ENCODE measurements around the gene COL20A1.
"Not testable (repeated sequence)": the region's sequence is repeated elsewhere in the genome, so short reads cannot be mapped to it uniquely, and the experiment has no call there.

Gene COL20A1

GRCh38 chr20:63292904-63293303 lies at the start of gene COL20A1:
TSS of gene COL20A1 (plus strand) at chr20:63293186. CDS start at chr20:63295108, 1,922 bp downstream.
- no peak for DNase-seq

GRCh38 chr20:63243604-63244247 lies 49.3 kb upstream of the COL20A1 start:
- no peak for DNase-seq

GRCh38 chr20:63244468-63244867 lies 48.5 kb upstream of the COL20A1 start:
- no peak for DNase-seq

- DNase-seq: no peak
Measured at GRCh38 chr20:63246490-63247288, 46.3 kb upstream of the COL20A1 start.

GRCh38 chr20:63247671-63248228 lies 45.2 kb upstream of the COL20A1 start:
- no peak for DNase-seq

GRCh38 chr20:63248835-63249591 lies 44.0 kb upstream of the COL20A1 start:
- DNase-seq: no peak

GRCh38 chr20:63249891-63250290 lies 43.1 kb upstream of the COL20A1 start:
- DNase-seq: no peak

- not testable (repeated sequence) for DNase-seq
Measured at GRCh38 chr20:63251350-63251749, 41.6 kb upstream of the COL20A1 start.

GRCh38 chr20:63252284-63252711 lies 40.7 kb upstream of the COL20A1 start:
- no peak for DNase-seq

GRCh38 chr20:63253065-63253437 lies 39.9 kb upstream of the COL20A1 start:
- DNase-seq: no peak

GRCh38 chr20:63253438-63254231 lies 39.4 kb upstream of the COL20A1 start:
- DNase-seq: no peak

GRCh38 chr20:63254232-63254605 lies 38.8 kb upstream of the COL20A1 start, which contains the start of gene NKAIN4:
TSS of gene NKAIN4 (minus strand) at chr20:63254463. CDS start at chr20:63254450, 13 bp downstream.
- DNase-seq: no peak

- DNase-seq: no peak
Measured at GRCh38 chr20:63254606-63255384, 38.2 kb upstream of the COL20A1 start.

- DNase-seq: no peak
Measured at GRCh38 chr20:63255931-63256704, 36.9 kb upstream of the COL20A1 start.

GRCh38 chr20:63256954-63257353 lies 36.0 kb upstream of the COL20A1 start:
- no peak for DNase-seq

- DNase-seq: no peak
Measured at GRCh38 chr20:63257629-63258028, 35.4 kb upstream of the COL20A1 start.

- no peak for DNase-seq
Measured at GRCh38 chr20:63258781-63259180, 34.2 kb upstream of the COL20A1 start.

- DNase-seq: no peak
Measured at GRCh38 chr20:63259734-63260460, 33.1 kb upstream of the COL20A1 start.

GRCh38 chr20:63260521-63260920 lies 32.5 kb upstream of the COL20A1 start:
- no peak for DNase-seq
